ENCODE data around the gene DLD.
A peak's percentile ranks its signal among the peaks of the same experiment; 100 is the strongest.
"Not testable (repeated sequence)": the region's sequence is repeated elsewhere in the genome, so short reads cannot be mapped to it uniquely, and the experiment has no call there.

Gene DLD

GRCh38 chr7:107915541-107915940, 24.6 kb downstream of the DLD start:
- no peak for FAIRE-seq
- no peak for DNase-seq (ENCODE audit: low spot score)

GRCh38 chr7:107917763-107918651, 27.0 kb downstream of the DLD start:
- FAIRE-seq (no peak), DNase-seq (ENCODE audit: low spot score) (no peak)

- FAIRE-seq (no peak), DNase-seq (ENCODE audit: low spot score) (no peak)
Observed at GRCh38 chr7:107918948-107919347, 28.0 kb downstream of the DLD start.

- DNase-seq (ENCODE audit: low spot score) (no peak), FAIRE-seq (peak; percentile 27)
Observed at GRCh38 chr7:107920048-107920772, 29.2 kb downstream of the DLD start.

GRCh38 chr7:107921826-107922225, 30.8 kb downstream of the DLD start:
- FAIRE-seq; DNase-seq (ENCODE audit: low spot score): not testable (repeated sequence)

GRCh38 chr7:107922886-107923285, 31.9 kb downstream of the DLD start:
- FAIRE-seq (no peak), DNase-seq (ENCODE audit: low spot score) (no peak)

- FAIRE-seq (no peak), DNase-seq (ENCODE audit: low spot score) (no peak)
Observed at GRCh38 chr7:107924841-107925504, 34.0 kb downstream of the DLD start.

DNA sequence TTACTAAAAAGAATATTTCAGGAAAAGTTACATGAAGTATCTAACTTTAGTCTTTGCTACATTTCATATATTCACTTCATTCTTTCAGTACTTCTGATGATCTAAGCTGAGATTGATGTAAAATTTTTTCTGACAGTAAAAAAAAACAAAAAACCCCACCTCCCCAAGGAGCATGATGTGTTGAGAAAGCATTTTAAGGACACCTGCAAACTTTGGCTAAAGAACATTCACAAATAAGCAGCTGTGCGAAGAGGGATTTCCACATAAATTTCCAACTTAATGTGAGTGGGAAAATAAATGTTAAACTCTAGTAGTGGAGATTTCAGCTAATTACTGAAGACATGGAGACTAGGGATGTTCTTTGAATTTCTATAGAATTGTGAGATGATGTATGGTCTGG, 35.5 kb downstream of the DLD start:
- no peak for FAIRE-seq

DNA sequence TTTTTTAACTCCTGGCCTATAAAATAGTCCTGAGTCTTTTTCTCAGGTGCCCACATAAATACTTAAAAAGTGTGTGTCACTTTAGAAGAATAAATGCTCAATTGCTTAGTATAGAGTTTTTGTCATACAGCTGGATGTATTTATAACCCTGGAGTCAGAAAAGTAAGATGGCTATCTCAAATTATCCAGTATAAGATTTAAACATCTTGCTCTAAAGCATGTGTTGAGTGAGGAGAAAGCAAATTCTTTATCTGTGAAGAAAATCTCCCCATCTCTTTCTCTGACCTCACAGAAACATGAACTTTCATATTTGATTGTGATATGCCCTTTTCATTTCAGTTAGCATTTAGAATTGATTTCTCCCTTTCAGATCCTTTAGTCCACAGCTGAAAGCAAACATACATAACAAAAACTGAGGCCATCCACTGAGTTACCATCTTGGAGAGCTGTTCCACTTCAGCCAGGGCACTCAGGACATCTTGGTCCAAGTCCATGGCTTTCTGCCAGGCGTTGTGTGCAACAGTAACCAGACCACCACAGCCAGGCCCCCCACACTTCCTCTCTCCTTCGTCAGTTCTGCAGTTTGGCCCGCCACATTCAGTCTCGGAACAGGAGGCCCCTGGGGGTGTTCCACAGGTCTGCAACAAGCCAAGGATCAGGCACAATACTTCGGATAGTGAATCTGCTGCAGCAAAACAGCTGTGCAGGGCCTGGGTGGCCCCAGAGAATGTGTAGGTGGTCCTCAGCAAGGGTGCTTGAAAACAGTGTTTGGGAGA, 40.9 kb downstream of the DLD start:
- DNase-seq (ENCODE audit: low spot score) (no peak), FAIRE-seq (no peak)

More for the DNA sequence above, 35.5 kb downstream of the DLD start:
- no peak for DNase-seq (ENCODE audit: low spot score)

DNA sequence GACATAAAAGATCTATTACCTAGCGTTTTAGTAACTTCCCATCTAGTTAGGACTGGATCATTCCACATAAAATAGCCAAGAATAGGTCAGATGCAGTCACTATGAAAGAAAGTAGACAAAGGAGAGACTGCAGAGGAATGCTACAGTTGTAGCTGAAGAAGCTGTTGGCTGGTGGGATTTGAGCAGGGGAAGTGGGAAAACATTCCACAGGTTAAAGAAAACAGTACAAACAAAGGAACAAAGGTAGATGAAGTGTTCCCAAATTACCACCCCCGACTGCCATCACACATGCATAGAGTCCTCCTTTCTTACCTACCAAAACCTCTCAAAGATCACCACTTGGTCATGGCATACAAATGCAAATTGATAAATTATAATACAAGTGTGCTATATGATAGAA, 41.8 kb downstream of the DLD start:
- DNase-seq (ENCODE audit: low spot score), result no peak
- no peak for FAIRE-seq

- FAIRE-seq, result peak; percentile 68
- no peak for DNase-seq (ENCODE audit: low spot score)
Observed at GRCh38 chr7:107933386-107934013, 42.5 kb downstream of the DLD start.

- DNase-seq (ENCODE audit: low spot score) (no peak), FAIRE-seq (no peak)
Observed at GRCh38 chr7:107934991-107935770, 44.2 kb downstream of the DLD start.

DNA sequence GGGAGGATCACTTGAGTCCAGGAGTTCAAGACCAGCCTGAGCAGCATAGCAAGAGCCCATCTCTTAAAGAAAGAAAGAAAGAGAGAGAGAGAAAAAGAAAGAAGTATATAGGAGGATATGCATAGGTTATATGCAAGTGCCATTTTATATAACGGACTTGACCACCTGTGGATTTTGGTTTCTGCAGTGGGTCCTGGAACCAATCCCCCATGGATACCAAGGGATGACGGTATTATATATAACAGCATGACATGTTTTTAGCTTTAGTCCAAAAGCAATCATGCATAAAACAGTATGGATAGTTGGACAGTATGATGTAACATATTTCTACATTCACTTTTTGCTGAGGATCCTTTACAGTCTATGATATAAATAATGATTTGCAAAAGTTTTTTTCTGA, 45.3 kb downstream of the DLD start:
- DNase-seq (ENCODE audit: low spot score) (no peak), FAIRE-seq (no peak)

GRCh38 chr7:107937531-107937930, 46.5 kb downstream of the DLD start:
- DNase-seq (ENCODE audit: low spot score) (no peak), FAIRE-seq (no peak)

DNA sequence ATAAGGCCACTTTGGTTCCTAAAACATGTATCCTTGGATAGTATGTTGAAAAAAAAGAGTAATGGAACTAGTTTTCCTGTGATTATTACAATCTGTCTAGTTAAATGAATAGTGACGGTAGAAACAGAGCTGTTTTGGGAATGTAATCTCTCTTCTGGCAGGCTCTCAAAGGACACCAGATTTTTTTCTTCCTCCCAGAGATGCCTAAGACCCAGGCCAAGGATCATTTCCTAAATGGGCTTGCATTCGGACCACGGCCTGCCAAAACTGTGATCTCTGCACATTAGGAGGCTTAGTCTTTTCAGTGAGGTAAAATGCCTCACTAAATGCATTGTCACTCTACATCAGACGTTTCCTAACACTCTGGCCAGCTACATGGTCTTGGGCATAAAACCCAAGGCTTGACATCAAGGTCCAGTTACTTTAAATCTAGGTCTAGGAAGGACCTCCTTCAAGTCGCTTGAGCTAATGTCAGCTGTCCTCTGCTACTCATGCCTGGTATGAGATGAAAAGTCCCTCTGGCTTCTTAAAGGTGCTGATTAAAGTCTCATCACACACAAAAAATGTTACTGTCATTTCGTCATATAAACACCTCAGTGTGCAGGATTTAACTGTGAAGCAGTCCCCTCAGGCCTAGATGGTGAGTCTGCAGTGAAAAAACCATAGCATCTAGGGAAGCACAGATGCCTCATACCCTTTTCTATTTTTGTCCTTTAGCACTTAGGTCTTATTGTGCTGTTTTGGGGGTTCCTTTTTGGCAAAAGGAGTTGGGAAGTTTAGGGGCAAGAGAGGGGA, 47.7 kb downstream of the DLD start:
- no peak for FAIRE-seq
- DNase-seq (ENCODE audit: low spot score), result no peak

DNA sequence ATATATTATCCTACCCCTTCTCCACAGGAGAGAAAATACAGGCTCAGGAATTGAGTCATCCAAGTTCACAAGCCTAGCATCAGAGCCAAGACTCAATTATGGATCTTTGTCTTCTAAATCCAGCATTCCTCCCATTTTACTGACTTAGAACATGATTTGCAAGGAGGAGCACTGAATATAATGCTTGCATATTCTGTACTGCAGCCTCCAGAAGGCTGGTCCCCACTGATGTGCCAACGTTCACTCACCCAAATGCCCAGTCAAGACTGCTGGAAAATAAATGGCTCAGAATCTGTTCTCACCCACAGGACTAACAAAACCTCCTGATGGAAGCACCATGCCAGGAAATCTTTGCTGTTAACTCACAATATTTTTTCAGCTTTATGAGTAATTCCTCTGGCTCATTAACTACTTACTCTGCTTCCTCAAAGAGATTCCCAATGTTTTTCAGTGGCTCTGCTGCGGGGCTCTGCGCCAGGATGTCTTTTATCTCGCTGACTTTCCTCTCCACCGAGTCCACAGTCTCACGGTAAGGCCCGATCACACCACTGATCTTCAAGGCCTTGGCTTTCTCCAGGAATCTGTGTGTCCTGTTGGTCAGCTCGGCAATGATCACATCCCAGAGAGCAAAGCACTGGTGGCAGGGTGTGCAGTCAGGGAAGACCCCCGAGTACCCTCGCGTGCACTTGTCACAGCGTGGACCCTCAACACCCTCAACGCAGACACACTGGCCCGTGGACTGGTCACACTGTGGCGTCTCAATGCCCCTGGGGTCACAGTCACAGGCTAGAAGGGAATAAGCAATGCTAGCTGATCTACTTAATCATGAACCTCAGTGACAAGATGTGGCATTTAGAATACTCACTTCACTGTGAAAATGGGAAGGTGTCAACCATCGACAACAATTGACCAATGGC, 48.8 kb downstream of the DLD start:
- FAIRE-seq, result peak; percentile 37
- DNase-seq (ENCODE audit: low spot score), result peak; percentile 63

GRCh38 chr7:107940951-107941350, 50.0 kb downstream of the DLD start:
- FAIRE-seq, result no peak

GRCh38 chr7:107943018-107943417, 52.0 kb downstream of the DLD start:
- FAIRE-seq (no peak), DNase-seq (ENCODE audit: low spot score) (no peak)

More at GRCh38 chr7:107940951-107941350, 50.0 kb downstream of the DLD start:
- DNase-seq (ENCODE audit: low spot score), result no peak
